Urinary bladder (tissue), 4 donors: ENCODE data around the gene CAB39. TPM values are rescaled to one million over a fixed set of nuclear protein-coding genes. Genes with fewer than 3 reads are reported as not detected.

Experiments used
- DNase-seq: peaks from one replicate; pipeline ENCODE4 v3.0.0-alpha.2; 2015; ENCODE audit errors: extremely low spot score
- H3K27ac ChIP-seq: one replicate; pipeline ENCODE4 v1.5.1; 2013; ENCODE audit warnings: low read depth, mild to moderate bottlenecking, moderate library complexity
- H3K36me3 ChIP-seq: one replicate; pipeline ENCODE4 v1.6.1; 2013; ENCODE audit warnings: mild to moderate bottlenecking, moderate library complexity; ENCODE audit not compliant: insufficient read depth
- H3K4me1 ChIP-seq: one replicate; pipeline ENCODE4 v1.6.1; 2013; ENCODE audit warnings: mild to moderate bottlenecking, moderate library complexity; ENCODE audit not compliant: insufficient read depth
- H3K4me3 ChIP-seq: one replicate; pipeline ENCODE4 v1.5.1; 2013; ENCODE audit warnings: low read depth, low read length
- WGBS: extraction: QIAGEN DNeasy Blood & Tissue Kit; methylation state at CpG from one replicate; pipeline ENCODE4 v1.1.7; 2013; 5-methylcytosine and 5-hydroxymethylcytosine counted together
- polyA plus RNA-seq: library from polyadenylated mRNA; stranded (reverse); fragments of 200-250 nt; gene quantifications from one replicate; pipeline ENCODE4 v1.2.3, GENCODE V29; 2013
- total RNA-seq: library from RNA; depleted of rRNA; stranded (reverse); fragments of >200 nt; gene quantifications from one replicate; pipeline ENCODE4 v1.2.3, GENCODE V29; 2014
- donor health status: healthy with polysubstance abuse.
- donor health status: healthy.

CAB39 gene
- total and polyA plus RNA-seq, 2 donors = 42.9 to 90.5 TPM

DNA sequence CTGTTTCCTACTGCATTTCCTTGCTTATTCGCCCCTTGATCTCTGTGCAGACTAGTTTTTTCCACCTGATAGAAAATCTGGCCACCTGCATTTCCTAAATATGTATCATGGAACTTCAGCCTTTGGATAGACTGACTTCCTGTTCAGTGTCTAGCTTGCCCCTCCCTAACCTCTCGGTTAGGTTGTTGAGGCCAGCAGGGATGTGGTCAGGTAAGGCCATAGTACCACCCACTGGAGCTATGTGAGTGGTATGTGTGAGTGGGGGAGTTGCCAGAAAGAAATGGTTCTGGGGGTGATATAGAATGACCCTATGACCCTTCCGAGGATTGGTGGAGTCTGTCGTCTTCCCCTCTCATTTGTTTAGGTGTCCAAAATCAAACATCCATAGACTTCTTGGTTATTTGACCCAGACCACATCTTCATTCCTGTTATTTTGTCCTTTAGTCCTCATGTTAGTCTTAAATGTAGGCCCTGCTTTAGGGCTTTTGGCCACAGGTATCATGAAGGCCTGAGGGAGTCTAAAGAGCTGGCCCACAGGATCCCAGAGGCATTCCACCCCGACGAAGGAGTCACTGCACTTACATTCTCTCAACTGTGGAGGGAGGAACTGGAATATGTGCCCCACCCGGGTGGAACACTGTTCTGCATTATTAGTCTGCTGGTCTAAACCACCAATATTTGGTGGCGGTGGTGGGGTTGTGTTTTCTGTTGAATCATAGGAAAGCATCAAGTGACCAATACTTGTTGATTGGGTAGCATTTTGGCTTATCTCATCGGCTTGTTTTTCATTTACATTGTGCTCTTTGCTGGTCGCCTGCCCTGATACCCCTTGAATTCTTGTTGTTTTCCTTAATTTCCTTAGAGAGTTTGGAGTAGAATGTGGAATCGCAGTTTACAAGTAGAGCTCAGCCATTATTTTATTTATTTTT lies 21.9 kb downstream of the CAB39 start:
- DNase-seq = no peak
- 84% methylated on average over 11 of the region's 11 CpGs for WGBS
- Histone ChIP-seq H3K4me1 (peaks cover 2% of the 10 kb centered on the region), H3K27ac (no peak overlapping the region), H3K36me3 (no peaks in the 10 kb centered on the region), H3K4me3 (no peak overlapping the region)

DNA sequence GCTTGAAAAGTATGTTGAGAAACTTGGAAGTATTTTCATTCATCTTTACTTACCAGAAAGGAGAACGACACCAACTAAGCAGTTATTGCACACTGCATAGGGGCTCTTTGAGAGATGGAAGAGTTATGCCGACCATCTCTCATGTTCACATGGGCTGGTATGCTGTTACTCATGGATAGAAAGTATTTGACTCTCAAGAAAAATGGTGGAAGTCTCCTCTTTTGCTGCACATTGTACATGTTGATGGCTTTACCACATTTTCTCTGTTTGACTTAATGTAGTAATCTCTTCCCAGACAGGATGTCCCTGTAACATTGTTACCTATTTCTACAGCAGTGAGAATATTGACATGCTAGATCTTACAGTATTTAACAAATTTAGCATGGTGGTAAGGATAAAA lies 23.2 kb downstream of the CAB39 start:
- no peak overlapping the region for H3K4me3 ChIP-seq
- no peaks in the 10 kb centered on the region for H3K36me3 ChIP-seq
- WGBS = 89% methylated on average over 2 of the region's 2 CpGs
- no peak overlapping the region for H3K27ac ChIP-seq
- H3K4me1 ChIP-seq = peaks cover 2% of the 10 kb centered on the region
- DNase-seq = no peak

DNA sequence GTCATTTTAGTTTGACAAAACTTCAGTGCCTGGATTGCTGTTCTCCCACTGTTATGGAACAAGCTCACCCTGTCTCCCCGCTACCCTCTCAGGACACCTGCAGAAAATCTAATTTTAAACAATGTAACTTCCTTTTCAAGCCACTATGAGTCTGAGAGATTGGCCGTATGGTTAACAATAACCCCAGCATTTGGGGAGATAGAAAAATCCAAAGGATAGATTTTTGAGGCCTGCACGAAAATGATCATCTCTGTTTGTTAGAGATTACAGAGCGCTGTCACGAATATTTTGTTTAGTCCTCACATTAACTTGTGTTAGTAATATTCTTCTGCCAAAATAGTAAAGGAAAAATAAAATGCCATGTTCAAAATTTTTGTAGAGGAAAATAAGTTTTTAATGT lies 24.7 kb downstream of the CAB39 start:
- WGBS = 73% methylated on average over 5 of the region's 5 CpGs

DNA sequence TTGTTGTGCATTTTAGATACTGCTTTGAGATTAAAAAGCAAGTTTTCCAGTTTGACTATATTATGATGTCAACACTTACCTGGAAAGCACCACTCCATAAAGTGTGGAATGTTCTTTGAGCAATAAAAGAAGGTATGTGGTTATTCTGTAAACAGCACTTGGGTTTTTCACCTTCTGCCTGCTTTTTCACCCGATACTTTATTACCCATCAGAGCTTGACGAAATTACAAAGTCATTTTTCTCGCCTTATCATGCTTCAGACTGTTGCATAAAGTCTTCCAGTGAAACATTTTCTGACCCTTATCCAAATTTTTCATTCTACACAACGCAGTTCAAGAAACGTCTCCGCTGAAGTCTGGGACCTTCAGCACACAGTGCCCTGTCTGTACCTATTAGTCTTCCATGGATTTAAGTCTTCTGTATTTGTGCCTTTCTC lies 25.2 kb downstream of the CAB39 start:
- Histone ChIP-seq H3K36me3 (no peaks in the 10 kb centered on the region), H3K27ac (peak overlapping the region; percentile 67), H3K4me3 (no peak overlapping the region), H3K4me1 (peaks cover 2% of the 10 kb centered on the region)
- WGBS = 29% methylated on average over 6 of the region's 6 CpGs
- DNase-seq = peak; percentile 76

More for the DNA sequence above, 24.7 kb downstream of the CAB39 start:
- no peak overlapping the region for H3K27ac ChIP-seq
- H3K36me3 ChIP-seq = no peaks in the 10 kb centered on the region
- peaks cover 2% of the 10 kb centered on the region for H3K4me1 ChIP-seq
- no peak overlapping the region for H3K4me3 ChIP-seq
- DNase-seq = no peak

DNA sequence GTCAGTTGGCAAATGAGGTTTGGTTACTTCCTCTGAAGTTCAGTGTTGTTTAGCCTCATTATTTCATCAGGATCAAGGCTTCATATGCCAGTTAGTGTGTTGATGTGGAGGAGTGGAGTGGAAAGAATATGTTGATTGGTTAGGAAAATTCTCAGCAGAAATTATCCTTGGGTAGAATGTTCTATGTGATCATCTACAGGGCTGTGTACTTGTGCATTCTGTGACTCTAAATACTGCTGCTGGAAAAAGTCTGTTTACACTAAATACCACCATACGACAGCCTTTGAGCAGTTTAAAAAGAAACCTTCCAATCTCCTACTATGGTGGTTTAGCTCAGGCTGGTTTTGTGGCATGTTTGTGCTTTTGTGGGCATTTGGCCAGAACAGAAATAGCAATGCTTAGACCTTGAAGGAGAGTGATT lies 25.8 kb downstream of the CAB39 start:
- Histone ChIP-seq H3K4me3 (no peak overlapping the region), H3K27ac (peak overlapping the region; percentile 16), H3K36me3 (no peaks in the 10 kb centered on the region), H3K4me1 (peaks cover 2% of the 10 kb centered on the region)
- 14% methylated on average over 1 of the region's 1 CpG for WGBS
- DNase-seq = no peak

DNA sequence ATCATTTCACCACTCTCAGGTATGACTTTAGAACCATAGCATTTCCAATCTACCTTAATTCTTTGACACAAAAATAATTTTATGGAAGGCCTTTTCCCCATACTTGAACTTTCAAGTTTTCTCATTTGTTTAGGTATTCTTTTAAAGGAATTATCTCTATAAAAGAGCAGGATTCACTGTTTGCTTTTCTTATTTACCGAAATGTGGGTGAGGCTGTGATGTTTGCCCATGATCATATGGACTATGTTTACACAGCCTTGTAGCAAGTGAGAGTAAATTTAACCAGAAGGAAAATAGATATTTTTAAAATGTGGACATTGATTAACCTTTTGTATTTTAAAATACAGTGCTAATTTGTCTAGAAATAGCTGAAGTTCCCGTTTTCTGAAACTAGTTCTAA lies 26.3 kb downstream of the CAB39 start:
- Histone ChIP-seq H3K27ac (no peak overlapping the region), H3K36me3 (no peaks in the 10 kb centered on the region), H3K4me1 (peaks cover 2% of the 10 kb centered on the region), H3K4me3 (no peak overlapping the region)
- no peak for DNase-seq
- WGBS = 67% methylated on average over 2 of the region's 2 CpGs

DNA sequence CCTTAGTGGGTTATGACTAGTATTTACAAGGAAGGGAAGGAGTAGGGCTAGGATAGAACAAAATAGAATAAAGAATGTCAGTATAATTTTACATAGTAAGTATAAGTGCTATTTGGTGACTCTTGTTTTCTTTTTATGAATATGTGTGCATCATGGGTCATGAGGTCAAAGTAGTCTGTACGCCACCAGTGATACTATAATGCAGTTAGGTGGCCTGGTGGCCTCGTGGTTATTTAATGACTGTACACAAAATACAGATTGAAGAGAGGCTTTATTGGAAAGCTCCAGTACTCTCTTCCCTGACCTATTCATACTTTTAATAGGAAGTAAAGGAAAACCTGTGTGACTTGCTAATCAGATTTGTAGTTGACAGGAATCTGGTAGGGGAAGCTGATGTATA lies 27.3 kb downstream of the CAB39 start:
- Histone ChIP-seq H3K4me1 (peaks cover 2% of the 10 kb centered on the region), H3K4me3 (no peak overlapping the region), H3K36me3 (peaks cover 2% of the 10 kb centered on the region), H3K27ac (no peak overlapping the region)
- WGBS = 82% methylated on average over 2 of the region's 2 CpGs
- DNase-seq = no peak

DNA sequence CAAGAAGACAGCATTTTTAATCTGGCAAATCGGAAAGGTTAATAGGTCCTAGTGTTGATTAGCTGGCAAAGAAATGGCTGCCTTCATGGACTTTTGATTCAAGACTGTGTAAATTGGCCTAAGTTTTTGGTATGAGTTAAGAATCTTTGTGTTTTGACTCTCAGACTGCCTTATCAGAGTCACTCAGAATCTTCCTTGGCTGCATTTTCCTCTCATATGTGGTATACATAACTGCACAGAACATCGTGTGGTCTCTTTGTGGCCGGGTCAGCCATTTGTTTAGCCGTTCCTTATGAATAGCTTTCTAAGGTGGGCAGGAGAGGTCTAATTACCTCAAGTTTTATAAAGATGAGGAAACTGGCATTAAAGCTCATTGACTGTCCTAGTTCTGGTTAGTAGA lies 30.1 kb downstream of the CAB39 start:
- H3K4me1 ChIP-seq = peaks cover 2% of the 10 kb centered on the region
- no peak overlapping the region for H3K27ac ChIP-seq
- DNase-seq = no peak
- peaks cover 2% of the 10 kb centered on the region for H3K36me3 ChIP-seq
- no peak overlapping the region for H3K4me3 ChIP-seq
- 84% methylated on average over 4 of the region's 4 CpGs for WGBS

DNA sequence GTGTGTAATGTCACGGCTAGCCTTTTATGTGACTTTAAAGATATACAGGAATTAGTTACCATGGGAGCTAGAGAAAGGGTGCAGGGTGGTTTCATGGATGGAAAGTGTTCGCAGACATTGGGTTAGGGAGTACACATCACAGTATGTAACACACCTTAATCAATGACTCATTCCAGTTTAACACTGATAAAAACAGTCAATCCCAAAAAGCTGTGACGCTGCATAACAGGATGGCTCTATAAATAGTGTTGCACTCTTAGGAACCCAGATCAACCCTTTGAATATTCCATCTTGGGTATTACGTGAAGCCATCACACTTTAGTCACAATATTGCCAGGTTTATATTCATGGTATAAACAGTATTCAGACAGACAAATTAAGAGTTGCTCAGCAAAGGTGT lies 33.6 kb downstream of the CAB39 start:
- Histone ChIP-seq H3K4me3 (no peak overlapping the region), H3K27ac (no peak overlapping the region), H3K36me3 (peaks cover 2% of the 10 kb centered on the region), H3K4me1 (no peaks in the 10 kb centered on the region)
- 85% methylated on average over 4 of the region's 4 CpGs for WGBS
- DNase-seq = no peak

DNA sequence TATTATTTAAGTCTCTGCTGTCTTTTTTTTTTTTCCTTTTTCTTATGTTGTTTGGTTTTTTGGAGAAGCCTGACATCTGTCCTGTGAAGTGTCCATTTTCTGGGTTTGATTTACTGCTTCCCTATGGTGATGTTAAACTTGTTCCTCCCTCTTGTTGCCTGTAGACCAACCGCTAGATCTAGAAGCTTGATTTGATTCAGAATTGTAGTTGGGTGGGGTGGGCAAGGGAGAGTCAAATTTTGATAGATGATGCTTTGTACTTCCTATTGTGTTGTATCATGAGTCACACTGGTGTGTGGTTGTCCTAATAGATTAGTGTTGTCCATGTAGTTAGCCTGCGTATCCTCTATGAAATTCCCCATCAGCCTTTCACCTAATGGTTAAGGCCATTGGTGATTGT lies 35.4 kb downstream of the CAB39 start:
- Histone ChIP-seq H3K4me3 (no peak overlapping the region), H3K27ac (no peak overlapping the region), H3K36me3 (peaks cover 2% of the 10 kb centered on the region), H3K4me1 (no peaks in the 10 kb centered on the region)
- WGBS = 95% methylated on average over 2 of the region's 2 CpGs
- no peak for DNase-seq

DNA sequence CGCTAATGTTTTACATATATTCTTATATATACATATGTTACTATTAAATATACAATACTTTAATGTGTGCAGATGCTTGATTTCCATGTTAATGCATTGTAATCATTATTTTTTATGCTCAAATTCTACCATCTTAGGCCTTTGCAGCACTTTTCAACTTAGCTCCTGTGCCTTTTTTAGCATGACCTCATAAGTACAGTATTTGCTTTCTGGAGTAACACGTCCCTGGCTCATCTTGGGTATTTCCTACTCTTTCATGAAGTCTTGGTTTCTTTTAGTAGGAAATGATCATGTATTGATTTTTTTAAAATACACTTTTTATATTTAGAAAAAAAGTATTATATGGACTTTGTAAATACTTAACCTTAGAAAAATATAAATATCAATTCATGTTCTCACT lies 36.5 kb downstream of the CAB39 start:
- H3K36me3 ChIP-seq = peaks cover 2% of the 10 kb centered on the region
- no peak overlapping the region for H3K27ac ChIP-seq
- 13% methylated on average over 2 of the region's 2 CpGs for WGBS
- no peak overlapping the region for H3K4me3 ChIP-seq
- no peak for DNase-seq
- no peaks in the 10 kb centered on the region for H3K4me1 ChIP-seq

DNA sequence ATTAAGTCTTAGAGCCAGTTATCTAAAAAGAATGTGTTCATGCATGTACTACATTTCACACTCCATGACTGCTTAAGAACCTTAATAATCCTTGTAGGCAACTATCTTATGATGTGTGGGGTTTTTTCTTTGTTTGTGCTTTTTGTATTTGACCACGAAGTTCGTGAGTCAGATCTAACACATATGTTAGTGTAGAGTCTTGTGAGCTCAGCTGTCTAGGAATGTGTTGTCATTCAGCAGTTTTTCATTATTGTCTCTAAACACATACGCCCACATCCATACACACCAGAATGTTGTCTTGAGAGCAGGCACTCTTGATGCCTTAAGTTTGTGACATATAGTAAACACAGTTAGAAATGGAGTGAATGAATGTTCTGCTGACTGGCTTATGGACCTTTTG lies 38.4 kb downstream of the CAB39 start:
- 58% methylated on average over 3 of the region's 3 CpGs for WGBS
- no peaks in the 10 kb centered on the region for H3K36me3 ChIP-seq
- DNase-seq = no peak
- H3K4me3 ChIP-seq = no peak overlapping the region
- no peak overlapping the region for H3K27ac ChIP-seq
- no peaks in the 10 kb centered on the region for H3K4me1 ChIP-seq

DNA sequence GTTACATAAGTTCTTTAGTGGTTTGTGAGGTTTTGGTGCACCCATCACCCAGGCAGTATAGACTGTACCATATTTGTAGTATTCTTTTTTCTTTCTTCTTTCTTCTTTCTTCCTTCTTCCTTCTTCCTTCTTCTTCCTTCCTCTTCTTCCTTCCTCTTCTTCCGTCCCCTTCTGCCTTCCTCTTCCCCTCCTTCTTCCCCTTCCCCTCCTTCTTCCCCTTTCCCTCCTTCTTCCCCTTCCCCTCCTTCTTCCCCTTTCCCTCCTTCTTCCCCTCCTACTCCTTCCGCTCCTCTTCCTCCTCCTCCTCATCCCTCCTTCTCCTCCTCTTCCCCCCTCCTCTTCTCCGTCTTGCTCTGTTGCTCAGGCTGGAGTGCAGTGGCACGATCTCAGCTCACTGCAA lies 41.6 kb downstream of the CAB39 start:
- H3K36me3 ChIP-seq = no peaks in the 10 kb centered on the region
- H3K4me3 ChIP-seq = no peak overlapping the region
- H3K4me1 ChIP-seq = peaks cover 7% of the 10 kb centered on the region
- H3K27ac ChIP-seq = no peak overlapping the region
- WGBS = 97% methylated on average over 4 of the region's 4 CpGs
- DNase-seq = no peak

DNA sequence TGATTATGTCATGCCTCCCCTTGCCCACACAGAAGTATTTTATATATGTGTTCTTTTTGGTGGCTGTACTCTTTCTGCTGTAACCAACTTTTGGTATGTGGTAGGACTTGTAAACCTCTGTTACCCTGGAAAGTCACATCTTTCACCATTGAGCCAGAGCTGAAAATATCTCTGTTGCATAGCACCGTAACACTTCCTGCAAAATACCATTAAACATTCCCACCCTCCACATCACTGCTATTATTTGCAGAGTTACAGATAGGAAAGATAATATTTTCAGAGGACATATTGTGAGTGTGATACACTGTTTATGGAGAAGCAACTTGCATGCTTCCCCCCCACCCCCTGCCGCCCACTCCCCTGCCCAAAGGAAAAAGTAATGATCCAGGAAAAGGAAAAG lies 44.8 kb downstream of the CAB39 start:
- 53% methylated on average over 2 of the region's 2 CpGs for WGBS
- peaks cover 7% of the 10 kb centered on the region for H3K4me1 ChIP-seq
- no peak overlapping the region for H3K27ac ChIP-seq
- peak; percentile 21 for DNase-seq
- H3K4me3 ChIP-seq = no peak overlapping the region
- no peaks in the 10 kb centered on the region for H3K36me3 ChIP-seq
